PFSK-1 (cell line): ENCODE results near the gene FCRLB.
A peak's percentile ranks its signal among the peaks of the same experiment; 100 is the strongest.

Source experiments
- FOXP2 ChIP-seq: optimal IDR thresholded peaks from 2 replicates; pipeline ENCODE3; 2011; ENCODE audit warnings: borderline replicate concordance, control low read depth, inconsistent platforms; ENCODE audit not compliant: insufficient read depth; ENCODE audit errors: extremely low read length, extremely low read depth
- POLR2AphosphoS5 ChIP-seq: IDR thresholded peaks from 2 replicates; pipeline ENCODE4 v1.6.1; 2012; ENCODE audit warnings: low read depth, mild to moderate bottlenecking, control low read depth, low read length, moderate library complexity
- SIN3A ChIP-seq: IDR thresholded peaks from 2 replicates; pipeline ENCODE4 v1.6.1; 2012; ENCODE audit warnings: mild to moderate bottlenecking, low read length, moderate library complexity, borderline replicate concordance; ENCODE audit not compliant: insufficient read depth
- TAF1 ChIP-seq: IDR thresholded peaks from 2 replicates; pipeline ENCODE4 v1.6.1; 2012; ENCODE audit warnings: low read length, control low read depth, borderline replicate concordance; ENCODE audit not compliant: insufficient read depth
- TF ChIP-seq, protein P1 (sequence below), 2 experiments: IDR thresholded peaks; 2 replicates each; pipeline versions ENCODE4 v1.6.1 to v1.8.0; 2011 to 2012; ENCODE audit warnings: low read depth in 2 of 2, low read length in 2 of 2, control low read depth in 1 of 2, inconsistent platforms in 1 of 2, mild to moderate bottlenecking in 1 of 2, moderate library complexity in 1 of 2; ENCODE audit not compliant: insufficient read depth in 1 of 2

The FCRLB gene

DNA sequence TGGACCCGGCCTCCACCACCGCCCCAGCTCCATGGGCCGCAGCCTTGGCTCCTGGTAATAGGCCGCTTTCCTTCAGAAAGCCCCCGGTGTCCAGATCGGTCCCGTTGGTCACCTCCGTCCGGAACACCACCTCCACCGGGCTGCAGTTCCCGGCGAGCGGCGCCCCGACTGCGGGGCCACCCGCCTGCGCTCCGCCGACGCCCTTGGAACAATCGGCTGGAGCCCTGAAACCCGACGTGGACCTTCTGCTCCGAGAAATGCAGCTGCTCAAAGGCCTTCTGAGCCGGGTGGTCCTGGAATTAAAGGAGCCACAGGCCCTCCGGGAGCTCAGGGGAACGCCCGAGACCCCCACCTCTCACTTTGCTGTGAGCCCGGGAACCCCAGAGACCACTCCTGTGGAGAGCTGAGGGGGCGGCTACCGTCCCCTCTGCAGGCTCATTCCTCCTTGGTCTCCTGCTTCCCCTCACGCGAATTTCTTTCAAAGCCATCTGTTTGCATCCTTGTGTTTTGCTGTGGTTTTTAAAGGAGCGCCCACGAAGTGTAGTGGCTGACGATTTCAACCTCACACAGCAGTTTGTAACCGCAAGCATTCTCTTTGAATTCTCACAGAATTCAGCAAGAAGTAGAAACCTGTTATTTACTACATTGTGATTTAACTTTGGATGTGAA is 6.0 kb downstream of the FCRLB start:
- TF ChIP-seq POLR2AphosphoS5 (peak; percentile 61; the same call in 1 of the 2 replicates), TAF1 (no peak), SIN3A (no peak)

DNA sequence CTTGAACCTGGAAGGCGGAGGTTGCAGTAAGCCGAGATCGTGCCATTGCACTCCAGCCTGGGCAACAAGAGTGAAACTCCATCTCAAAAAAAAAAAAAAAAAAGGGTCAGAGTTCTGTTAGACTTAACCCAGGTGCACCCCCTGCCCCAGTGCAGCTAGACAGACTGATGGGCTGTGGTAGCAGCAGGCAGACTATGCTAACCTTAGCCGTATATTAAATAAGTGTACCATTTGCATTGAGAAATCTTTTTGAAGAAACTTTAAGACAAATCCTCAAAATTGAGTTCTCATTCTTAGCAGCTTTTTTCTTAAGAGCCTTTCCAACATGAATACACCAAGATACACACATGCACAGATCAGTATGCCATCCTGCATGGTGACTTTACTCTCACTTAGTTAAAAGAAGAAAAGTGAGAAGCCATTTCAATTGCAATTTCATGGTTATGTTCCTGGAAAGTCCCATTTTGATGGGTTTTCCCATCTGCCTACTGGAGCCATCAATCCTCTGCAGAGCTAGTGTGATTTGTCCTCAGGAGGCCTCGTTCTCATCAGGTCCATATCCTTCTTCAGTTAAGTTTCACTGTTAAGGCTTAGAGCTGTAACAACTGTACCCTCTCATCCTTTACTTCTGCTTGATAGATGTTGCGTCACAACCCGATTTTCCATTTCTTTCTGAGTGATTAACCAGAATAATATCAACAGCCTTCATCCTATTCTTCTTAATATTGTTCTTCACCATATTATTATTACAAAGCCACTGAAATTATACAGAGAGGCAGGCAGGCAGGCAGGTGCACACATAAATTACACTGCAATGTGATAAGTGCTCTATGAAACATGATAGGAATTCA is 7.3 kb downstream of the FCRLB start:
- no peak for TF ChIP-seq POLR2AphosphoS5
- TF ChIP-seq SIN3A, result no peak
- TF ChIP-seq TAF1, result no peak
- TF ChIP-seq, protein P1, sequence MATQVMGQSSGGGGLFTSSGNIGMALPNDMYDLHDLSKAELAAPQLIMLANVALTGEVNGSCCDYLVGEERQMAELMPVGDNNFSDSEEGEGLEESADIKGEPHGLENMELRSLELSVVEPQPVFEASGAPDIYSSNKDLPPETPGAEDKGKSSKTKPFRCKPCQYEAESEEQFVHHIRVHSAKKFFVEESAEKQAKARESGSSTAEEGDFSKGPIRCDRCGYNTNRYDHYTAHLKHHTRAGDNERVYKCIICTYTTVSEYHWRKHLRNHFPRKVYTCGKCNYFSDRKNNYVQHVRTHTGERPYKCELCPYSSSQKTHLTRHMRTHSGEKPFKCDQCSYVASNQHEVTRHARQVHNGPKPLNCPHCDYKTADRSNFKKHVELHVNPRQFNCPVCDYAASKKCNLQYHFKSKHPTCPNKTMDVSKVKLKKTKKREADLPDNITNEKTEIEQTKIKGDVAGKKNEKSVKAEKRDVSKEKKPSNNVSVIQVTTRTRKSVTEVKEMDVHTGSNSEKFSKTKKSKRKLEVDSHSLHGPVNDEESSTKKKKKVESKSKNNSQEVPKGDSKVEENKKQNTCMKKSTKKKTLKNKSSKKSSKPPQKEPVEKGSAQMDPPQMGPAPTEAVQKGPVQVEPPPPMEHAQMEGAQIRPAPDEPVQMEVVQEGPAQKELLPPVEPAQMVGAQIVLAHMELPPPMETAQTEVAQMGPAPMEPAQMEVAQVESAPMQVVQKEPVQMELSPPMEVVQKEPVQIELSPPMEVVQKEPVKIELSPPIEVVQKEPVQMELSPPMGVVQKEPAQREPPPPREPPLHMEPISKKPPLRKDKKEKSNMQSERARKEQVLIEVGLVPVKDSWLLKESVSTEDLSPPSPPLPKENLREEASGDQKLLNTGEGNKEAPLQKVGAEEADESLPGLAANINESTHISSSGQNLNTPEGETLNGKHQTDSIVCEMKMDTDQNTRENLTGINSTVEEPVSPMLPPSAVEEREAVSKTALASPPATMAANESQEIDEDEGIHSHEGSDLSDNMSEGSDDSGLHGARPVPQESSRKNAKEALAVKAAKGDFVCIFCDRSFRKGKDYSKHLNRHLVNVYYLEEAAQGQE (IDR thresholded peaks at IDR 0.05; ENCODE audit: insufficient read depth in 1 of 2, low read depth in 2 of 2, low read length in 2 of 2), result no peak
- no peak for TF ChIP-seq FOXP2

DNA sequence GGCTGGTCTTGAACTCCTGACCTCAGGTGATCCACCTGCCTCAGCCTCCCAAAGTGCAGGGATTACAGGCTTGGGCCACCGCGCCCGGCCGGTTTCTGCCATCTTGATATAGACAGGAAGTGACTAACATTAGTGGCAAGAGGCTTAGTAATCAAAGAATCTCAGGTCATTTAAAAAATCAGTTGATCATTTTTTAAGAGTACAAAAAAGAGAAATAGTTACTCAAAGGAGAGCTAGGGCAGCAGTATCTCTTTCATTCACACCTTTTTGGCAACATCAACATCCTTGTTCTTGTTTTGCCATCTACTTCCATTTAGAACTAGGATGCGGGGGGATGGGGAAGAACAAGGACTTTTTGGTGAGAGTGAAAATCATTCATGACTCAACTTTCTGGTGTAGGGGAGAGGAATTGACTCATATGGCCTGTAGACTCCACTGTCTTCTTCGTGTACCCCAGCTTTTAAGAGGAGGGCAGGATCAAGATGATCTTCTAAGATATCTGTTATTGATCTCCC is 8.8 kb downstream of the FCRLB start:
- TF ChIP-seq SIN3A (no peak), POLR2AphosphoS5 (no peak), FOXP2 (no peak), TAF1 (no peak)
- TF ChIP-seq, protein P1 (IDR thresholded peaks at IDR 0.05; ENCODE audit: insufficient read depth in 1 of 2, low read depth in 2 of 2, low read length in 2 of 2), result no peak

DNA sequence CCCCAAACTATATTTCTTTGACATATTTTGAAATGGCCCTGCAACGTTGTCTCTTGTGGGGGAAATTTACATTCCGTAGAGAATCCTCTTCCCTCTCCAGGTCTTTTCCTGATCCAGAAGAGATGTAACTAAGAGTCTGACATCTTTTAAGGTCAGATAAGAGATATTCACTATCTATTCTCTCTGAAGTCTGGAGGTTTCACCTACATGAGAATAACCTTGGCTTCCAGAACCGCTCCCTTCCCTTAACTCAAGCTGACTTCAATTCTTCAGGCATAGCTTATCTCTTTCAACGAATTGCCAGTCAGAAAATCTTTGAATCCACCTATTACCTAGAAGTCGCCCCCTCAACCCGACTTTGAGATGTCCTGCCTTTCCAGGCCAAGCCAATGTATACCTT is 9.9 kb downstream of the FCRLB start:
- TF ChIP-seq POLR2AphosphoS5, result no peak
- no peak for TF ChIP-seq FOXP2
- TF ChIP-seq SIN3A, result no peak

DNA sequence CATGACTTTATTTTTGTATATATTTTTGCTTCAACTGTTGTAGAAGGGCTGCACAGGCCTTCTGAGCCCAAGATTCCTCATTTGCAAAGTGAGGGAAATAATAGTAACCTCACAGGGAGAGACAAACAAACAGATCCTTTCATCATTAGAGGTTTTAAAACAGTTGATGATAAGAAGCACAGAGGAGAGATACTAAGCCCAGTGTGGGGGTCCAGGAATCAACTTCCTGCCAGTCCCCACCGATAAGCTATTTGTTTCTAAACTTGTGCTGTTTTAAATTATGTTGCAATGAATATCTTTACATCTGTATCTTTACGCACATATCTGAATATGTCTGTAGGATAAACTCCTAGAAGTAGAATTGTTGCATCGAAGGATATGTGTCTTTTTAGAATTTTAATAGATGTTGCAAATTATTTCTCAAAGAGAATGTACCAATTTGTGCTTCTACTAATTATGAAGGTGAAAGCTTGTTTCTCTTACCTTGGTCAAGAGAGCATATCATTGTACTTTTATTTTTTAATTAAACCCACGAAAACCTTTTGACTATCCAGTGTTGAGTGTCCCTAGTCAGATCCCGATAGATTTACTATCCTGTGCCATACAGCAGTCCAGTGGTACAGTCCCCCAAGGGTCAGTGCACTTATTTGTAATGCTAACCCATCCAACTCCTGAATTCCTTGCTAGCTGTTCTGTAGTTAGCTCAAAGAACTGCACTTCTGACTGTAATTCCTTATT is 10.8 kb downstream of the FCRLB start:
- no peak for TF ChIP-seq TAF1
- TF ChIP-seq FOXP2, result no peak
- no peak for TF ChIP-seq SIN3A
- no peak for TF ChIP-seq POLR2AphosphoS5
- TF ChIP-seq, protein P1 (IDR thresholded peaks at IDR 0.05; ENCODE audit: insufficient read depth in 1 of 2, low read depth in 2 of 2, low read length in 2 of 2), result no peak
